Lower leg skin (tissue), 3 donors: ENCODE data around the gene SLC22A4.

ENCODE experiments used
- POLR2A ChIP-seq, 2 donors: fragments of 450-650 bp; IDR thresholded peaks; one replicate each; pipeline ENCODE4 v1.6.1; 2016 to 2017; ENCODE audit warnings: antibody characterized with exemption in 2 of 2, mild to moderate bottlenecking in 1 of 2, moderate library complexity in 1 of 2
- TF ChIP-seq, protein P1 (sequence below), 3 donors: fragments of 450-650 bp; IDR thresholded peaks; one replicate each; pipeline ENCODE4 v1.5.1; 2016; ENCODE audit warnings: antibody characterized with exemption in 3 of 3, mild to moderate bottlenecking in 3 of 3, moderate library complexity in 2 of 3

DNA sequence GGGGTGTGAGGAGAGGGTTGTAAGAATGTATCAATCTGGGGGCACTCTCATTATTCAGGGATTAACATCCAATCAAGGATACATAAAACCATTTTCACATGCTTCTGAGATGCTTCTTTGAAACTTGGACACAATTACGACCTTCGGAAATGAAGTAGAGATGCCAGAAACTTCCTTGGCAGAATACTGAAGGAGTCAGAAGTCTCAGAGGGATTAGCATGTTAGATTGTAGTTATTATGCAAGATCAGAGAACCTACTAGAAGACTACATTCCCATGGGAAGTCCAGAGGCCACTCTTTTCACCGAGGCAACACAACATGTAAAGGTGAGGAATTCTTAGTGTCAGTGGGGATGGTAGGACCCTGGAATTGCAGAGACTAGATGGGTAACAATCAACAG lies 5.1 kb upstream of the SLC22A4 start:
- TF ChIP-seq, protein P1, sequence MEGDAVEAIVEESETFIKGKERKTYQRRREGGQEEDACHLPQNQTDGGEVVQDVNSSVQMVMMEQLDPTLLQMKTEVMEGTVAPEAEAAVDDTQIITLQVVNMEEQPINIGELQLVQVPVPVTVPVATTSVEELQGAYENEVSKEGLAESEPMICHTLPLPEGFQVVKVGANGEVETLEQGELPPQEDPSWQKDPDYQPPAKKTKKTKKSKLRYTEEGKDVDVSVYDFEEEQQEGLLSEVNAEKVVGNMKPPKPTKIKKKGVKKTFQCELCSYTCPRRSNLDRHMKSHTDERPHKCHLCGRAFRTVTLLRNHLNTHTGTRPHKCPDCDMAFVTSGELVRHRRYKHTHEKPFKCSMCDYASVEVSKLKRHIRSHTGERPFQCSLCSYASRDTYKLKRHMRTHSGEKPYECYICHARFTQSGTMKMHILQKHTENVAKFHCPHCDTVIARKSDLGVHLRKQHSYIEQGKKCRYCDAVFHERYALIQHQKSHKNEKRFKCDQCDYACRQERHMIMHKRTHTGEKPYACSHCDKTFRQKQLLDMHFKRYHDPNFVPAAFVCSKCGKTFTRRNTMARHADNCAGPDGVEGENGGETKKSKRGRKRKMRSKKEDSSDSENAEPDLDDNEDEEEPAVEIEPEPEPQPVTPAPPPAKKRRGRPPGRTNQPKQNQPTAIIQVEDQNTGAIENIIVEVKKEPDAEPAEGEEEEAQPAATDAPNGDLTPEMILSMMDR (IDR thresholded peaks at IDR 0.05), result no peak
- no peak for TF ChIP-seq POLR2A (IDR thresholded peaks at IDR 0.05)
